Peyer's patch (tissue), 4 donors: Measurements from ENCODE around the gene RFWD3.

Experiments
- CTCF ChIP-seq, 6 experiments: fragments of 450-650 bp in 4 of 6; fragments of 200-600 bp in 2 of 6; sonication (generic) in 1 of 6; IDR thresholded peaks; one replicate each; pipeline ENCODE4 v1.5.1; 2017 to 2019; ENCODE audit warnings: antibody characterized with exemption in 6 of 6, mild to moderate bottlenecking in 3 of 6, moderate library complexity in 1 of 6
- POLR2A ChIP-seq, 2 donors: fragments of 450-650 bp; IDR thresholded peaks; one replicate each; pipeline ENCODE4 v1.5.1; 2017; ENCODE audit warnings: antibody characterized with exemption in 2 of 2, mild to moderate bottlenecking in 2 of 2, moderate library complexity in 2 of 2

- no peak for TF ChIP-seq CTCF (IDR thresholded peaks at IDR 0.05)
- no peak for TF ChIP-seq POLR2A (IDR thresholded peaks at IDR 0.05)
Observed at GRCh38 chr16:74583926-74584666, 82.6 kb downstream of the RFWD3 start.
